ENCODE results near the gene CEND1. TPM values are rescaled to one million over a fixed set of nuclear protein-coding genes. Genes with fewer than 3 reads are reported as not detected.

Gene CEND1
- polyA plus RNA-seq (2011; rRNA removed) (0.55 and 1.1 TPM in 2 replicates), polyA minus RNA-seq (2011; rRNA and poly(A)+ RNA removed) (0.30 and 0.46 TPM in 2 replicates)

DNA sequence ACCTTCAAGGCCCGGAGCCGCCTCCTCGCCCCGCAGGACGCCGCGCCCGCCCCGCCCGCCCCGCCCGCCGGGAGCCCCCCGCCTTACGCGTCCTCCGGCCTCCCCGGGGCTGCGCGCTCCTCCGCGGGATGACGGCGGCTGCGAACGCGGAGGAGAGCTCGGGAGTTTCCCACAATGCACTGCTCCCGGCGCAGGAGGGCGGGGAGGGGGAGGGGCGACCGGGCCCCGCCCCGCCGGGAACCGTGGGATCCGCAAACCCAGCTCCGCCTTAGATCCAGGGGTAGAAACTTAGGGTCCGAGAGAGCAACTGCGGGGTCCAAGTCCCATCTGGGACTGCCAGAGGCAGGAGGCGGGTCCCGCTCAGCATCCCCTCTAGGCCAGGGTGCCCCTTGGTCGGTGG lies at the start of gene CEND1:
Gene CEND1 (minus strand): TSS at position 148 of the 400 bp plus-strand sequence. CDS start 1,514 bp downstream, outside the sequence.
- Histone ChIP-seq H3K27me3 (ENCODE audit: control insufficient read depth, insufficient read depth, low read length) (no peaks in the 10 kb centered on the region), H3K27ac (ENCODE audit: low read depth, low read length) (no peak within 1 kb of the TSS), H3K9me3 (ENCODE audit: control insufficient read depth, insufficient read depth, low read length) (no peaks in the 10 kb centered on the region; the same call in 1 of the 2 replicates), H3K4me3 (ENCODE audit: low read depth, low read length) (peak within 1 kb of the TSS; percentile 57)
- POLR2A ChIA-PET, result interaction anchor here (0.9 to 2.0 kb wide), 3 partner anchors 14 to 40 kb away, joined by 3 to 9 read pairs (median 3); partner anchors contain the start of genes GATD1 and RPLP2
- TF ChIP-seq, protein P1, sequence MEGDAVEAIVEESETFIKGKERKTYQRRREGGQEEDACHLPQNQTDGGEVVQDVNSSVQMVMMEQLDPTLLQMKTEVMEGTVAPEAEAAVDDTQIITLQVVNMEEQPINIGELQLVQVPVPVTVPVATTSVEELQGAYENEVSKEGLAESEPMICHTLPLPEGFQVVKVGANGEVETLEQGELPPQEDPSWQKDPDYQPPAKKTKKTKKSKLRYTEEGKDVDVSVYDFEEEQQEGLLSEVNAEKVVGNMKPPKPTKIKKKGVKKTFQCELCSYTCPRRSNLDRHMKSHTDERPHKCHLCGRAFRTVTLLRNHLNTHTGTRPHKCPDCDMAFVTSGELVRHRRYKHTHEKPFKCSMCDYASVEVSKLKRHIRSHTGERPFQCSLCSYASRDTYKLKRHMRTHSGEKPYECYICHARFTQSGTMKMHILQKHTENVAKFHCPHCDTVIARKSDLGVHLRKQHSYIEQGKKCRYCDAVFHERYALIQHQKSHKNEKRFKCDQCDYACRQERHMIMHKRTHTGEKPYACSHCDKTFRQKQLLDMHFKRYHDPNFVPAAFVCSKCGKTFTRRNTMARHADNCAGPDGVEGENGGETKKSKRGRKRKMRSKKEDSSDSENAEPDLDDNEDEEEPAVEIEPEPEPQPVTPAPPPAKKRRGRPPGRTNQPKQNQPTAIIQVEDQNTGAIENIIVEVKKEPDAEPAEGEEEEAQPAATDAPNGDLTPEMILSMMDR (IDR thresholded peaks at IDR 0.05; ENCODE audit: low read depth, low read length), result no peak
- DNase-seq (ENCODE audit: low read depth, low spot score), result no peak
- CTCF ChIA-PET, result no interaction called here

DNA sequence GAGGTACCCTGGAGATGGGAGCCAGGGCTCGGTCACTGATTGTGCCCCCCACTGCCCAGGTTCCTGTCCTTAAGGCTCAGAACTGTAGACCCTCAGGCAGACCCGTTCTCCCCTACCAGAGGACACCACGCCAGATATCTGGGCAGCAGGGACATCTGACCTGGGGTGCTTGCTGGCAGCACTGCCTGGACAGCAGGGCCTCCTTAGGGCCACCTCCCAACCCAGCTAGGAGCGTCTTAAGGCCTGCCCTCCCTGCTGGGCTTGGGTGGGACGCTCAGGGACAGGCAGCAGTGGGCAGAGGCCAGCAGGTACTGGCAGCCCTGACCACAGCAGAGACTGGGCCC lies 49.4 kb upstream of the CEND1 start:
- POLR2A ChIA-PET, result interaction anchor here (0.6 kb wide), 2 partner anchors 9 to 33 kb away, joined by 3 to 6 read pairs; no protein-coding TSS in a partner anchor
- no peaks in the 10 kb centered on the region for H3K27me3 ChIP-seq (ENCODE audit: control insufficient read depth, insufficient read depth, low read length)
- H3K4me3 ChIP-seq (ENCODE audit: low read depth, low read length), result no peak overlapping the region
- no peaks in the 10 kb centered on the region; the same call in 1 of the 2 replicates for H3K9me3 ChIP-seq (ENCODE audit: control insufficient read depth, insufficient read depth, low read length)
- TF ChIP-seq, protein P1 (IDR thresholded peaks at IDR 0.05; ENCODE audit: low read depth, low read length), result no peak
- H3K27ac ChIP-seq (ENCODE audit: low read depth, low read length), result peak overlapping the region; percentile 11
- no peak for DNase-seq (ENCODE audit: low read depth, low spot score)
- CTCF ChIA-PET, result interaction anchor here (0.6 kb wide), 1 partner anchor 25 kb away, joined by 3 read pairs; no protein-coding TSS in a partner anchor

DNA sequence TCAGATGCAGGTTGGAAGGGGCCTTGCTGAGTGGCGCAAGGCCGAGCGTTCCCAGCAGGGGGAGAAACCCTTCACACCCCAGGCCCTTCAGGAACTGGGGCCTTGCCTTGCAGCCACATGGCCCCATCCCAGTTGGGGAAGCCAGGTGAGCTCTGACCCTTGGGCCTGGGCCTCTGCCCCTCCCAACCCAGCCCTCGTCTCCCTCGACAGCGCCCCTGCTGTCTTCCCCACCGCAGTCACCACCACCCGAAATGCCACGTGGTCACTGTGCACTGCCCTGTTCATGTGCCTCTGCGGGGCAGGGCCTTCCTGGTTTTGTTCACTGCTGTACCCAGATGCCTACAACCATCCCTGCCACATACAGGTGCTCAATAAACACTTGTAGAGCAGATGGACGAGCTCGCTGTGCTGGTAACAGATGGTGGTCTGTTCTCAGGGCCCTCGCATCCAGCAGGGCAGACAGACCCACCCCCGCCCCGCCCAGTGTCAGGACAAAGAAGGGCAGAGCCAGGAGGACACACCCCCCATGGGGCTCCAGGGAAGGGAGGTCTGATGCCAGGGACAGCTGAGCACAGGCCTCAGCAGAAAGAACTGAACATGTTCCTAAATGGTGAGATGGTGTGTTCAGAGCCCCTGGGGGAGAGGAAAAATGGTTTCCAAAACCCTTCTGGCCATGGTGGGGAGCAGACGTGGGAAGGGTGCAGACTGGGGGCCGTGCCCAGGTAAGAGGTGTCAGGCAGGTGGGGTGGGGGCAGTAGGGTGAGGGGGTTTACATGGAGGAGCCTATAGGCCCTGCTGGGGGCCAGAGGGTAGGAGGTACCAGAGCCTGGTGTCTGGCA lies 48.8 kb upstream of the CEND1 start:
- TF ChIP-seq, protein P1 (IDR thresholded peaks at IDR 0.05; ENCODE audit: low read depth, low read length), result peak; percentile 46
- no peaks in the 10 kb centered on the region; the same call in 1 of the 2 replicates for H3K9me3 ChIP-seq (ENCODE audit: control insufficient read depth, insufficient read depth, low read length)
- H3K27me3 ChIP-seq (ENCODE audit: control insufficient read depth, insufficient read depth, low read length), result no peaks in the 10 kb centered on the region
- H3K27ac ChIP-seq (ENCODE audit: low read depth, low read length), result peak overlapping the region; percentile 31
- POLR2A ChIA-PET, result interaction anchor here (0.6 kb wide), 4 partner anchors 8 to 32 kb away, joined by 3 to 6 read pairs (median 3); no protein-coding TSS in a partner anchor
- H3K4me3 ChIP-seq (ENCODE audit: low read depth, low read length), result no peak overlapping the region
- CTCF ChIA-PET, result interaction anchor here (0.6 kb wide), 1 partner anchor 9 kb away, joined by 3 read pairs; no protein-coding TSS in a partner anchor
- DNase-seq (ENCODE audit: low read depth, low spot score), result no peak

DNA sequence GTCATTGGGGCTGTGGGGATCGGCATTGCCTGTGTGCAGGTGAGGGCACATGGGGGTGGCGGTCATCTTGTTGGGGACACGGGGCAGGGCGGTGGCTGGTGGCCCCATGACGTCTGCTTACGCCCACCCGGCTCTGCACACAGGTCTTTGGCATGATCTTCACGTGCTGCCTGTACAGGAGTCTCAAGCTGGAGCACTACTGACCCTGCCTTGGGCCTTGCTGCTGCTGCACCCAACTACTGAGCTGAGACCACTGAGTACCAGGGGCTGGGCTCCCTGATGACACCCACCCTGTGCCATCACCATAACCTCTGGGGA lies 48.1 kb upstream of the CEND1 start:
- ChIA-PET POLR2A (interaction anchor here (0.6 kb wide), 2 partner anchors 13 to 20 kb away, joined by 3 read pairs; no protein-coding TSS in a partner anchor), CTCF (interaction anchor here (0.6 kb wide), 2 partner anchors 10 to 113 kb away, joined by 3 read pairs; no protein-coding TSS in a partner anchor)
- H3K9me3 ChIP-seq (ENCODE audit: control insufficient read depth, insufficient read depth, low read length), result no peaks in the 10 kb centered on the region; the same call in 1 of the 2 replicates
- TF ChIP-seq, protein P1 (IDR thresholded peaks at IDR 0.05; ENCODE audit: low read depth, low read length), result no peak
- no peak overlapping the region for H3K4me3 ChIP-seq (ENCODE audit: low read depth, low read length)
- no peak for DNase-seq (ENCODE audit: low read depth, low spot score)
- no peak overlapping the region for H3K27ac ChIP-seq (ENCODE audit: low read depth, low read length)
- no peaks in the 10 kb centered on the region for H3K27me3 ChIP-seq (ENCODE audit: control insufficient read depth, insufficient read depth, low read length)

Measured in AG04450 (cell line).